Duodenal mucosa (tissue), 2 donors: ENCODE data around the gene HSPBAP1.
"Not testable (repeated sequence)": the region's sequence is repeated elsewhere in the genome, so short reads cannot be mapped to it uniquely, and the experiment has no call there.

ENCODE experiments used
- H3K27ac ChIP-seq: one replicate; pipeline ENCODE4 v1.7.0; 2013; ENCODE audit warnings: low read depth, low read length
- H3K27me3 ChIP-seq, 2 donors: one replicate each; pipeline ENCODE4 v1.7.0; 2013; ENCODE audit warnings: low read length in 2 of 2, control low read depth in 1 of 2; ENCODE audit not compliant: insufficient read depth in 2 of 2, control insufficient read depth in 1 of 2
- H3K36me3 ChIP-seq, 2 donors: one replicate each; pipeline ENCODE4 v1.7.0; 2013; ENCODE audit warnings: low read length in 2 of 2, control low read depth in 1 of 2; ENCODE audit not compliant: insufficient read depth in 2 of 2, control insufficient read depth in 1 of 2
- H3K4me1 ChIP-seq, 2 donors: one replicate each; pipeline ENCODE4 v1.7.0; 2013; ENCODE audit warnings: low read length in 2 of 2, control low read depth in 1 of 2; ENCODE audit not compliant: insufficient read depth in 2 of 2, control insufficient read depth in 1 of 2
- H3K4me3 ChIP-seq, 2 donors: one replicate each; pipeline ENCODE4 v1.7.0; 2013; ENCODE audit warnings: low read length in 2 of 2, low read depth in 1 of 2
- H3K9ac ChIP-seq, 2 donors: one replicate each; pipeline ENCODE4 v1.7.0; 2013; ENCODE audit warnings: low read length in 2 of 2, low read depth in 1 of 2
- H3K9me3 ChIP-seq, 2 donors: one replicate each; pipeline ENCODE4 v1.7.0; 2013; ENCODE audit warnings: low read length in 2 of 2, control low read depth in 1 of 2; ENCODE audit not compliant: control insufficient read depth in 1 of 2

The HSPBAP1 gene

DNA sequence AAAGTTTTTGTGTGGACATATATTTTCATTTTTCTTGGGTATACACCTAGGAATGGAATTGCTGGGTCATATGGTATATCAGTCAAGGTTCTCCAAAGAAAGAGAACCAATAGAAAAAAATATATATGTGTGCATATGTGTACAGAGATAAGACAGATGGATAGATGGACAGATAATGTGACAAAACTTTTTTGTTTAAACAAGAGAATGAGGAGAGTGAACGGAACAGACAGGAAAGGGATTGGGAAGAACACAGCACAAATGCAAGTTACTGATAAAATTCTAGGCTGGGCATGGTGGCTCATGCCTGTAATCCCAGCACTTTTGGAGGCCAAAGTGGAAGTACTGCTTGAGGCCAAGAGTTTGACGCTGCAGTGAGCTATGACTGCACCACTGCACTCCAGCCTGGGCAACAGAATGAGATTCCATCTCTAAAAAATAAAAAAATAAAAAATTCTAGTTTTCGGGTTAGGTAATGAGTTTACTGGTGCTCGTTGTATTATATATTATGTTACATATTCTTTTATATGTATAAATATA is 50.0 kb downstream of the HSPBAP1 start:
- Histone ChIP-seq H3K36me3 (peaks cover 15 to 16% of the 10 kb centered on the region in 2 donors), H3K4me1 (no peaks in the 10 kb centered on the region), H3K9me3 (no peaks in the 10 kb centered on the region), H3K4me3 (no peak overlapping the region), H3K27me3 (no peaks in the 10 kb centered on the region), H3K9ac (no peak overlapping the region), H3K27ac (no peak overlapping the region)

DNA sequence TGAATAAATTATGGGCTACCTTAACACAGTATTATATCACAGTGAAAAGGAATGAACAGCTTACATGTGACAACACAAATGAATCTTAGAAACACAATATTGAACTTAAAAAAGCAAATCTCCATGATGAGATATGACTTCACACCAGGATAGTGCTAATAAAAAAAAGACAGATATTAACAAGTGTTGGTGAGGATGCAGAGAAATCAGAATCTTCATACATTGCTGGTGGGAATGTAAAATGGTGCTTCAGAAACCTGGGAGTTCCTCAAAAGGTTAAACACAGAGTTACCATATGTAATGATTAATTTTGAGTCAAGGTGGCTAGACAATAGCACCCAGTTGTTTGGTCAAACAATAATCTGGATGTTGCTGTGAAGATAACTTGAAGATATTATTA is 51.4 kb downstream of the HSPBAP1 start:
- Histone ChIP-seq H3K27ac (no peak overlapping the region), H3K4me3 (no peak overlapping the region), H3K9ac (no peak overlapping the region), H3K36me3 (peaks cover 15 to 16% of the 10 kb centered on the region in 2 donors), H3K4me1 (no peaks in the 10 kb centered on the region), H3K9me3 (no peaks in the 10 kb centered on the region), H3K27me3 (no peaks in the 10 kb centered on the region)

GRCh38 chr3:122739172-122739571 is 54.5 kb downstream of the HSPBAP1 start:
- H3K36me3 ChIP-seq, result peaks cover 15 to 16% of the 10 kb centered on the region in 2 donors
- H3K9me3 ChIP-seq, result no peaks in the 10 kb centered on the region
- no peak overlapping the region for H3K27ac ChIP-seq
- H3K27me3 ChIP-seq, result no peaks in the 10 kb centered on the region
- no peak overlapping the region for H3K4me3 ChIP-seq
- H3K9ac ChIP-seq, result no peak overlapping the region
- H3K4me1 ChIP-seq, result no peaks in the 10 kb centered on the region

DNA sequence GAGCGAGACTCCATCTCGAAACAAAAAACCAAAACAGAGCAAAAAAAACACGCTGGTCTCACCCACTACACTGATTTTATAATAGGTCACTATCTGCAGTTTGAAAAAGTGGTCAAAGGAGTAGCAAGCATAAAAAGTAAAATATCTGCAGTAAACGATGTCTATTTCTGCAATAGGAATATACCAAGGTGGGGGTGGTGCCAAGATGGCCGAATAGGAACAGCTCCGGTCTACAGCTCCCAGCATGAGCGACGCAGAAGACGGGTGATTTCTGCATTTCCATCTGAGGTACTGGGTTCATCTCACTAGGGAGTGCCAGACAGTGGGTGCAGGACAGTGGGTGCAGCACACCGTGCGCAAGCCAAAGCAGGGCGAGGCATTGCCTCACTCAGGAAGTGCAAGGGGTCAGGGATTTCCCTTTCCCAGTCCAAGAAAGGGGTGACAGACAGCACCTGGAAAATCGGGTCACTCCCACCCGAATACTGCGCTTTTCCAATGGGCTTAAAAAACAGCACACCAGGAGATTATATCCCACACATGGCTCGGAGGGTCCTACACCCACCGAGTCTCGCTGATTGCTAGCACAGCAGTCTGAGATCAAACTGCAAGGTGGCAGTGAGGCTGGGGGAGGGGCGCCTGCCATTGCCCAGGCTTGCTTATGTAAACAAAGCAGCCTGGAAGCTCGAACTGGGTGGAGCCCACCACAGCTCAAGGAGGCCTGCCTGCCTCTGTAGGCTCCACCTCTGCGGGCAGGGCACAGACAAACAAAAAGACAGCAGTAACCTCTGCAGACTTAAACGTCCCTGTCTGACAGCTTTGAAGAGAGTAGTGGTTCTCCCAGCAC is 60.7 kb downstream of the HSPBAP1 start:
- H3K9me3 ChIP-seq, H3K9ac ChIP-seq, H3K27ac ChIP-seq, H3K4me3 ChIP-seq, H3K27me3 ChIP-seq, H3K4me1 ChIP-seq: not testable (repeated sequence)
- peaks cover 0 to 11% of the 10 kb centered on the region in 2 donors for H3K36me3 ChIP-seq

DNA sequence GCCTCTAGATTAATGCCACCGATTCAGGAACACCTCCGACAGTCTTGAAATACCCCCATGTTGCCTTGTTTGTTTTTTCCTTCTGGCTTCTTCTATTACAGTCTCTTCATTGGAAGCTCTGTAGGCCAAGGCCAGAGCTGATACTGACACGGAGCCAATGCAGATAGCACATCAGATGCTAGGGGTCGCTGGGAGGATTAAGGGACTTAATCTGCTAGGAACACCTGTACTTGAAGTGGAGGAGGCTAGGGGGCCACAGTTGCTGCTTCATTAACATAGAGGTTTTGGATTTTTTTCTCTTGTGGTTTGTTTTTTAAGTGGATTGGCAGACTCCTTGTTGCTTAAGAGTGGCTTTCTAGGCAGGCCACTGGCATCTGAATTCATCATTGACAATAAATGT is 63.4 kb downstream of the HSPBAP1 start:
- no peaks in the 10 kb centered on the region for H3K9me3 ChIP-seq
- no peak overlapping the region for H3K27ac ChIP-seq
- H3K9ac ChIP-seq, result no peak overlapping the region
- H3K36me3 ChIP-seq, result peaks cover 0 to 15% of the 10 kb centered on the region in 2 donors
- H3K27me3 ChIP-seq, result no peaks in the 10 kb centered on the region
- H3K4me3 ChIP-seq, result no peak overlapping the region
- no peaks in the 10 kb centered on the region for H3K4me1 ChIP-seq

DNA sequence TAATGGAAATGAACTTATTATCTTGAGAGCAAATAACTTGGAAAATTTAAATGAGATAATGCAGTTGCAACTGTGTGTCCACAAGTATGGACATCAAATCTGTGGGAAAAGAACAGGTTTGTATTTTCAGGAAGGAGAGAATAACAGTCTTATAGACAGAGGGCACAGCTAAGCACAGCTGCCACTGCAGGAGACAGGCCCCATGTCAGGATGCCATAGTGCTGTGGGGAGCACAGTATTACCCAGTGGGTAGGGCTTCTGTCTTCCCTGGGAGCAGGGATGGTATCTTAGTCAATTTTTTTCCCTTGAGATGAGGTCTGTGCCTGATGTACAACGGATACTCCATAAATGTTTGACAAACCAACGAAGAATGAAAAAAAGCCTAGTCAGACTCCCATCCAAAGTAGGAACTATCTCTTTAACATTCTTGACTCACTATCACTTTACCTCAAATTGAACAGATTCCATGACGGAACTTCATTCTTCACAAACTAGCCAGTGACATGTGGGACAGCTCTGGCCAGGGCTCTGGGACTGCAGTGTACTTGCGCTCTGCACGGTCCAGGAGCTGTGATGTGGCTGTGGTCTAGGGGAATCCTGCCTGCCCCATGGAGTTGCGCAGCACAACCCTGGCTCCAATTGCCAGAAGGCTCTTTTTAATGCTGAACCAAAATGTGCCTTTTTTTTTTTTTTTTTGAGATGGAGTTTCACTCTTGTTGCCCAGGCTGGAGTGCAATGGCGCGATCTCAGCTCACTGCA is 64.7 kb downstream of the HSPBAP1 start:
- H3K9me3 ChIP-seq, result no peaks in the 10 kb centered on the region
- peaks cover 0 to 15% of the 10 kb centered on the region in 2 donors for H3K36me3 ChIP-seq
- H3K4me1 ChIP-seq, result no peaks in the 10 kb centered on the region
- H3K27ac ChIP-seq, result no peak overlapping the region
- H3K9ac ChIP-seq, result no peak overlapping the region
- no peaks in the 10 kb centered on the region for H3K27me3 ChIP-seq
- no peak overlapping the region for H3K4me3 ChIP-seq

GRCh38 chr3:122728186-122728585 is 65.4 kb downstream of the HSPBAP1 start:
- no peak overlapping the region for H3K4me3 ChIP-seq
- H3K27ac ChIP-seq, result no peak overlapping the region
- H3K4me1 ChIP-seq, result no peaks in the 10 kb centered on the region
- H3K9me3 ChIP-seq, result no peaks in the 10 kb centered on the region
- H3K27me3 ChIP-seq, result no peaks in the 10 kb centered on the region
- H3K9ac ChIP-seq, result no peak overlapping the region
- peaks cover 0 to 15% of the 10 kb centered on the region in 2 donors for H3K36me3 ChIP-seq

- no peaks in the 10 kb centered on the region for H3K9me3 ChIP-seq
- no peak overlapping the region for H3K9ac ChIP-seq
- peaks cover 0 to 15% of the 10 kb centered on the region in 2 donors for H3K36me3 ChIP-seq
- H3K27ac ChIP-seq, result no peak overlapping the region
- H3K27me3 ChIP-seq, result no peaks in the 10 kb centered on the region
- H3K4me3 ChIP-seq, result no peak overlapping the region
- H3K4me1 ChIP-seq, result no peaks in the 10 kb centered on the region
Measured at GRCh38 chr3:122727766-122728165, 65.9 kb downstream of the HSPBAP1 start.

GRCh38 chr3:122727294-122727693 is 66.3 kb downstream of the HSPBAP1 start:
- Histone ChIP-seq H3K36me3 (peaks cover 0 to 19% of the 10 kb centered on the region in 2 donors), H3K4me3 (no peak overlapping the region), H3K4me1 (no peaks in the 10 kb centered on the region), H3K27ac (no peak overlapping the region), H3K27me3 (no peaks in the 10 kb centered on the region), H3K9ac (no peak overlapping the region), H3K9me3 (no peaks in the 10 kb centered on the region)

DNA sequence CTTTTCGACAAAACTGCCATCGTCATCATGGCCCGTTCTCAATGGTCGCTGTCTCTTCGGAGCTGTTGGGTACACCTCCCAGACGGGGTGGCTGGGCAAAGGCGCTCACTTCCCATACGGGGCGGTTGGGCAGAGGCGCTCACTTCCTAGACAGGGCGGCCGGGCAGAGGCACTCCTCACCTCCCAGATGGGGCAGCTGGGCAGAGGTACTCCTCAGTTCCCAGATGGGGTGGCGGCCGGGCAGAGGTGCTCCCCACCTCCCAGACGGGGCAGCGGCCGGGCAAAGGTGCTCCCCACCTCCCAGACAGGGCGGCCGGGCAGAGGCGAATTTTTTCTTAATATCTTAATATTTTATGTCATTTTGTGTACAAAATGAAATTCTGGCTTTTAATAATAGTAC is 68.5 kb downstream of the HSPBAP1 start:
- no peak overlapping the region for H3K9ac ChIP-seq
- H3K36me3 ChIP-seq, result peaks cover 7 to 36% of the 10 kb centered on the region in 2 donors
- no peak overlapping the region for H3K4me3 ChIP-seq
- H3K27me3 ChIP-seq, result no peaks in the 10 kb centered on the region
- H3K27ac ChIP-seq, result no peak overlapping the region
- H3K9me3 ChIP-seq, result no peaks in the 10 kb centered on the region
- H3K4me1 ChIP-seq, result no peaks in the 10 kb centered on the region
